Activated T-helper 1 cell treated with Interleukin-2 at 50 U/mL for 16 hours (primary cell): ENCODE measurements around the gene EPHX1.

ENCODE experiments used
- DNase-seq: peaks from one replicate; pipeline ENCODE4 v3.0.0-alpha.2; 2020; ENCODE audit warnings: low read depth

Gene EPHX1

DNA sequence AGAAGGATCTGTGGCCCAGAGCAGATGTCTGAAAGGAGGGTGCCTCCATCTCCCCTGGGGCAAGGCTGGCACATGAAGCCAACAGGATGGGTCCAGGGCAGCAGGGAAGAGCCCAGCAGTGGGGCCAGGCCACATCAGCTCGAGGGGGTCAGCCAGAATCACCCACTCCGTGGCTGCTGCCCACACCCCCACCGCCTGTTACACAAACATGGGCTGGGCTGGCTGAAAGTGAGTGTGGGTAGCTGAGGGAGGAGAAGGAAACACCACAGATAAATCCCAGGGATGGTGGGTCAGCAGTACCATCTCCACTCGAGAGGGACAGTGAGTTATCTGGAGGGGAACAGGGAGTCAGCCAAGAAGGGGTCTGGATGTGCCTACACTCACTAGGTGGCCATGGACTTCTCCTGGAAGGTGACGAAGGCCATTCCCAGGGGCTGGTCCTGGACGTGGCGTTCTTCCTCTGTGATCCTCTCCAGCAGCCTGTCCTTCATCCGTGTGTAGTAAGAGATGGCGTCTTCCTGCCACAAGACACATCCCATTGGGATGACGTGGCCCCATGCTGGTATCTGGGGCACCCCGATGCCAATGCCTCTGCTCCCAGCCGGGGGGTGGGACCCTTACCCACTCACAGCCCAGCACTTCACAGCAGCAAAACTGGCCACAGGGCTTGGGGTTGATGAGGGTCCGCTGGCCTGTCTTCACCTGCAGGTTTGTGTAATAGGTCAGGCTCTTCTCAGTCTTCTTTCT is 52.1 kb downstream of the EPHX1 start:
- DNase-seq = no peak

DNA sequence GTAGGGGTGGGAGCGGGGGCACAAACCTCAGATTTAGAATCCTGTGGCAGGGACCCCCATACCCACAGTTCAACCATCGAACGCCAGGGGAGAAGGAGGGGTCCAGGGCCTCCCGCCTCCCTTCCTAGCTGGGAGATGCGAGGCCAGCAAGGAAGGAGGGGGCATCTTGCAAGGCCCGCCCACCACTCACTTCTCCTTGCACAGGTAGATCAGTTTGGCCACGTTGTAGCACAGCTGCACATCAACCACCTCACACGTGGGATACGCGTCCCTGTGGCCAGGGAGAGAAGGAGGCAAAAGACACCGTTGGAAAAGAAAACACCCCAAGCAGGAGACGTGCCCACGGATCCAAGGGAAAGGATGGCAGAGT is 52.6 kb downstream of the EPHX1 start:
- no peak for DNase-seq

DNA sequence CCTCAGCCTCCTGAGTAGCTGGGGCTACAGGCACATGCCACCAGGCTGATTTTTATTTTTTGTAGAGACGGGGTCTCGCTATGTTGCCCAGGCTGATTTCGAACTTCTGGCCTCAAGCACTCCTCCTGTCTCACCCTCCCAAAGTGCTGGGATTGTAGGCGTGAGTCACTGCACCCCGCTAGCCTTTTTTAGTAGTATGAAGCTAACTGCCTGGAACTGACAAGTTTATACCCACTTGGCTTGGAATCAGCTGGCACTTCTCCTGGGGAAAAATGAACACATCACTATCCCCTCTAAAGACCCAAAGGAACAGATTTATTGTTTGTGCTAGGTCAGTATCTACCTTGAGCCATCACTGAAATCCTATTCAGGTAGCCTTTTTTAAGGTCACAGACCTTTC is 53.2 kb downstream of the EPHX1 start:
- DNase-seq = no peak

DNA sequence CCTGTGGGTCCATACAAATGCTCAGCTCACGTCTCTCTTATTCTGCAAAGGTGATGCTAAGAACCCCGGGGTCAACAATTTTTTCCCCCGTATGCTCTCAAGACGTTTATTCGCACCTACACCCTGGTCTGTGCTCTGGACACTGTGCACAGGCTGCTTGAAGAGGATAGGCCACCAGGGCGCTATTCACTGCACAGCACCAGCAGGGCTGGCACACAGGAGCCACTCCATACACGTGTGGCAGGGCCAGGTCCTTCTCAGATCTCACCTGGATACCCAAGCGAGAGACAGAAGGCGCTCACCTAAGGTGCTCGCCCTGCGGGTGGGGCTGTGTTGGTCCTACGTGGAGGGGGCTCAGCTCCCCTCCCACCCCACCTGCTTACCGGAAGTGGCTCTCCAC is 55.6 kb downstream of the EPHX1 start:
- DNase-seq = no peak

DNA sequence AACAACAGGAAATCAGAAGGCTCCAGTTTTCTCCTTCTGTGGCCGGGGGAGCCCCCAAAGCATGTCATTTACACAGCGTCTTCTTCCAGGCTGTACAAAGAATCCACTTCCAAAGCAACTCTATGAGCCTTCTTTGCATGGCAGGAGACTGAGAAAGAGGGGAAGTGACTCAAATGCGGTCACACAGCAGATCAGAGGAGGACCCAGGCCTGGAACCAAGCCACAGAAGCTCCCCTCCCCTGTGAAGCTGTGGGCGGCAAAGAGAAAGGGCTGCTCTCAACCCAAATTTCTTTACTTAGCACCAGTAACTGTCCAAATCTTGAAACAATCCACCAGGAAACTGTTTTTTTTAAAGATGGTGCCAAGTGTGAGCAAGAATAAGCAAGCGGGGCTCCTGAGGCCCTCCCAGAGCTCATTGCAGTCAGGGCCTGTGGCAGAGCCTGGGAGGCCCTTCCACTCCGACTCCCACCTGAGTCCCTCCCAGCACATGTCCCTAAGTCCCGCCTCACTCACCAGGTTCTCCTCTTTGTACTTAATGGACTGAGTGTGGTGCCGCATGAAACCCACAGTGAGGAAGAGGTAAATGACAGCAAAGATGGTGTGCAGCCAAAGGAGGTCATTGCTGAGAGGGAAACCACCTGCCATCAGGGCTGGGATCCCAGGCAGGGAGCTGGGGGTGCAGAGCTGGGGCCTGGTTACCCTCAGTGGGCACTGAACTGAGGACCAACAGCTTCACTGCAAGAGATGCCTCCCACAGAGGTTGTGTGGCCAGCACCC is 56.3 kb downstream of the EPHX1 start:
- peak; percentile 60 for DNase-seq

DNA sequence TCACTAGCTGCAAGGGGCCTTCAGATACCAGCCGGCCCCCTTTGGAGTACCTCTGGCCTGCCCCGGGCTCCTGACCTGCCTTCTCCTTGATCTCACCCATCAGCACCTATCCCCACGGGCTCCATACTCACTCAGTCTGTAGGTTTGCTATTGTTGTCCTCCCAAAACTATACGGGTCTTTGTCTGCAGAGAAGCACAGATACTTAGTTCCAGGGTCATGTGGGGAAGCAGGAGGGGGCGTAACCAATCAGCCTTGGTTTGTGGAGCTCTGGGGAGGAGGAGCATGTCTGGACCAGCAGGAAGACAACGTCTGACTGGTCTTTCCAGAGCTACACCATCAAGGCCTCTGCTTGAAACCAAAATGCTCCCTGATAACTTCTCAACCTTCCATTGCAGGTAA is 57.1 kb downstream of the EPHX1 start:
- DNase-seq = no peak

DNA sequence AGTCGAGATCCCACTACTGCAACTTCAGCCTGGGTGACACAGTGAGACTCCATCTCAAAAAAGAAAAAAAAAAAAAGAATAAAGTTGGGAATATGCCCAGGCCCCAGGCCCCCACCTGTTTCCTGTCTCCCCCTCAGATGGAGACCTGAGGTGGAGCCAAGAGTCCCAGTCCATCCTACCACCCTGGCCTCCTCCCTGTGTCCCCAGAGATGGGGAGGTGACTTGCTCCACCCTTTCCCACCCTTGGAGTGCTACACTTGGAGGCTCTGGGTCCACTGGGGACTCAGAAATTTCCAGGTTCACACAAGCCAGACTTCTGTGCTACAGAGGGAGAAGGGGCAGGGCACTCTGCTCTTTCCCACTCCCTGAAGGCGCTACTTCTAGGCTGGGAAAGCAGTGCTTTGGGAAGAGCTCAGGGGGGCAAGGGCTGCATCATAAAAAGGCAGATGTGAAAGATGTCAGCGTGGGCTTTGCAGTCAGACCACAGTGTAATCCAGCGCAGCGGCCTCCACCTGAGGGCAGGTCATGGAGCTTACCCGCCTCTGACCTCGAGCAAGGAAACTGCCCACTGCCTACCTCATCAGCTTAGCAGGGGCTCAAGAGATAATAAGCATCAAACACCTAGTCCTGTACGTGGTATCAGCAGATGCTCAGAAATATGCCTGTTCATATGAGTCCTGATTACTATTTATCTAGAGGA is 58.9 kb downstream of the EPHX1 start:
- no peak for DNase-seq

DNA sequence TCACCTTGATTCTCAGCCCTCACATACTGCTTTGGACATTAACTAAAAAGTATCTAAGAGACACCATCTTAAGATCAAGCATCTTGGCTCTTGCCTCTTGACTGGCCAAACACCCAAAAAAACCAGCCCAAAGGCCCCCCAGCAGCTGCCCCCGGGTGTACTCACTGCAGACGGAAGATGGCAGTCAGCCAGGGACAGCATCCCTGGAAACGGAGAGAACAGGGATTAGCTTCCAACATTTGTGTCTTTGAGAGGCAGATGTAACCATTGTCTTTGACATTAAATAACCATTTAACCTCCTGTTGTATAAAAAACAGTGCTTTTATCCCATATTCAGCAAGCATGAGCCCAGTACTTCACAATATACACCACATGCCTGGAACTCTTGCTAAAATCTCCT is 61.0 kb downstream of the EPHX1 start:
- DNase-seq = no peak

DNA sequence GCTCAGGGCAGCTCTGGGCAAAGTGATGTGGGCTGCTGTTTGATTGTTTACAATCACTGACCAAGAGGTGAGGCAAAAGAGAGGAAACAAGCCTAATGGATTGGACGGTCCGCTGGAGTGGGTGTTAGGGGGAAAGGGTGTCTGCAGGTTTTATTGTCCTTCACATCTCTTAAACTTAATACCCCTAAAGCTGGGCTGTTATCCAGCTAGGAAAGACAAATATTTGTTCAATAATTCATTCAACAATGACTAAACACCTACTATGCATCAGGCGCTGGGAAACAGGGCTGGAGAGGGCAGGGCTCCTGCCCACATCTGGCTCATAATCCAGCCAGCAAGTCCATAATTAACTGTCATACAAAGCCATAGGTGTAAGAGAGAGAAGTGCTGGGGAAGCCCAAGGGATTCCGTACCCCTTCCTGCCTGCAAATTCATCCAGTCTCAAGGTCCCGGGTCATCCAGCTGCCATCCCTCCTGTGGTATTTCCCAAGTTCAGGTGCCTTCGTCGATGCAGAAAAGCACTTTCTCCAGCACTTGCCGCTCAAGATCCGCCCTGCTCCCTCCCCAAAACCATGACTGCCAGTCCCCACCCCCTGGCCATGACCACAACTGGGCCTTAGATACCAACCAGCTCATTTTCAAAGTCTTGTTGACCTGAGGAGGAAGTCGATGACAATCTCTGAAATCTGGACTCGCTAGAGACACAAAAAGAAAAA is 61.6 kb downstream of the EPHX1 start:
- no peak for DNase-seq

DNA sequence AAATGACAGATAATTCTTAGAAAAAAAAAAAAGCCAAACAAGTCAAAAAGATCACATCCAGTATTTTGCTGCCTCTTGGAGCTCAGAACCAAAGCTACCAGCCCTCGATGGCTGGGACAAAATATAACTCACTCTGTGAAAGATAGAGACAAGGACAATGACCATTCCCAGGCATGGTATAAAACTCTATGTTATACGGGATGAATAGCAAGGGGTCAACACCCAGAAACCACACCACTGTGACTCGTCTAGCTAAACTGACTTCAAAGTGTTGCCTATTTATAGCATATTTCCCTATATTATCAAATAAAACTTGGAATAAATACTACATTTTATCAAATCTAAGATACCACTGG is 62.1 kb downstream of the EPHX1 start:
- DNase-seq = no peak

DNA sequence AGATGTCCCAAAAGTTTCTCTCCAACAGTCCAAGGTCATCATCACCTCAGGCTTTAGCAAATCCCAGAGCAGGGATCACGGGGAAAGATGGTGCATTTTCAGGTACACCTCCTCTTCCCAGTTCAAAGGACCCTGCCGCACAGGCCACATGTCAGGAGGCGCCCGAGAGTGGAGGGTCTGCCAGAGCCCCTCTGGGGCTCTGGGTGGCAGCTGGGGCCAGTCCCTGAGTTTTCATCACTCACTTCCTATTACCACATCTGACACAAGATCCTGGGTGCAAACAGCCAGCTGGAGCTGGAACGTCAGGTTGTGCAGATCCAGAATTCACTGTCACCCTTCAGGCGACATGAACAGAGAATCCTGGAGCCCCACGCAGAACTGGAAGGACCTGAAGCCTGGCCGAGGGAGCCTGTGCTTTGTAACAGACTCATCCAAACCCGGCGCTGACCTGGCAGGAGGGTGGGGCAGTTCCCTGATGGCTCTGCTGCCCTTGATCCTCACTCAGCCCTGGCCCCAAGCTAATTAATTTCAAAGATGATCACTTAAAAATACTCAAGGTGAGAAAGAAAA is 63.4 kb downstream of the EPHX1 start:
- DNase-seq = no peak

DNA sequence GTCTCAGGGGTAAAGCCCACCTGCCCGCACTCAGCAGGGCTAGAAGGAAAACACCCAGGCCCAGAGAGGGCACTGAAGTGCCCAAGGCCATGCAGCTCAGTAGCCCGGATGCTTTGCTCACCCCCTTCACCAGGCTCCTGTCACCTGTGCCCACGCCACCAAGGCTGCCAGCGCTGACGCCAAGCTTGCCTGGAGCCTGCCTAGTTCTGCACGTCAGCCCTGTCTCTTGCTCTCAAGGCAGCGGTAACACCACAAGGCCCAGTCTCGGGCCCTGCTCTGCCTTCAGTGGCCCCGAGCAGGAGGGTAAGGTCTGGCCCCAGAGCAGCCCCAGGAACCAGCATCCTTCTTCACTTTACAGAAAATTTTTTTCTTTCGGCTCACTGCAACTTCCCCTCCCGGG is 64.5 kb downstream of the EPHX1 start:
- DNase-seq = no peak

DNA sequence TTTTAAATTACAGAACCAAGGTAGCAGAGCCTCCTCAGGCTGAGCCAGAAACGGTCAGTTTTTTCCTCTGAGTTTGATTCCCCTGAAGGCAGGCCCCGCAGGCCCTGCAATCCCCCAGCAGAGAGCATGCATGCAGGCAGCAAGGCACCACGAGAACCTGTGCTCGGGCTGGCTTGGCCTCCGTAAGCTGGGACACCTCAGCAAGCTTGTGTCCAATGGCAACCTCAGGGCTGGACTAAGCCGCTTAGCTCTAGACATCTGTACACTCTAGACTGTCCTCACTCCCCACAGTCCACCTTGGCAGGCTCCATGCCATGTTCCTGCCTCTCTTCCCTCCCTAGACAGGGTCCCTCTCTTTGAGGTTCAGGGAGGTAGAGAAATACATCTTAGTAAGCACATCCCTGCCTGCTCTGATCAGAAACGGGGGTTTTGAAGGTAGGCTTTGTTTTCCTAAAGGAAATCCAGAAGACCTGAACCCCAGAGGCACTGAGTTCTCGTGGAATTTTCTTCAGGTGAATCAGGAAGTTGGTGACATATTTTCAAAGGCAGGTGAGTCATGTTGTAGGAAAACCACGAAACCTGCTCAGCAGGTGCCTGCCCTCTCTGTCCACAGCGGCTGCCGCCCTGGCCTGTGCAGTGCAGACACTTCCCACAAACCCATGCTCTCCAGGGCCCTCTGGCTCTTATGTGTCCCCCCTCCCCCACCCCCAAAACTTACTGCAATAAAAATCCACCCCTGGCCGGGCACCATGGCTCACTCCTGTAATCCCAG is 65.3 kb downstream of the EPHX1 start:
- no peak for DNase-seq

DNA sequence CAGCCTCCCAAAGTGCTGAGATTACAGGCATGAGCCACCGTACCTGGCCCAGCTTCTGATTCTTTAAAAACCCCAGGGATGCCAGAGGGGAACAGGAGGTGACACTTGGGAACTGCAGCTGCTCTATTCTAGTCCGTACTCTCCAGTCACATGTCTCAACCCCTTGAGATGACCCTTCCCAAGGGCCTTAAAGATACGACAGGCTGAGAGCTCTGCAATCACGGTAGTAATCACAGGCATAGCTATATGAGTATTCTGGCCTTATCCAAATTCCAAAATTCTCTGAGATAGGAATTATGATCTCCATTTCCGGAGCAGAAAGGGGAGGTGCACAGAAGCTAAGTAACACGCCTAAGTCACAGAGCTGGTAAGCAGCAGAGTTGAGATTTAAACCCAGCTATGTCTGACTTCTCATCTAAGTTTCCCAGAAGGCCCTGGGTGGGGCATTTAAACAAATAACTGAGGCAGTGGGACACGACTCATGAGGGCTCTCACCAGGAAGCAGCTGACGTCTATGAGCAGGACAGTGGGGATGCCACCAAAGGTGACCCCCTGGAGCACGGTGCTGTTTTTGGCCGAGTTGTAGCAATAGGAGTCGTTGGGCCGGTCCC is 67.1 kb downstream of the EPHX1 start:
- DNase-seq = no peak

DNA sequence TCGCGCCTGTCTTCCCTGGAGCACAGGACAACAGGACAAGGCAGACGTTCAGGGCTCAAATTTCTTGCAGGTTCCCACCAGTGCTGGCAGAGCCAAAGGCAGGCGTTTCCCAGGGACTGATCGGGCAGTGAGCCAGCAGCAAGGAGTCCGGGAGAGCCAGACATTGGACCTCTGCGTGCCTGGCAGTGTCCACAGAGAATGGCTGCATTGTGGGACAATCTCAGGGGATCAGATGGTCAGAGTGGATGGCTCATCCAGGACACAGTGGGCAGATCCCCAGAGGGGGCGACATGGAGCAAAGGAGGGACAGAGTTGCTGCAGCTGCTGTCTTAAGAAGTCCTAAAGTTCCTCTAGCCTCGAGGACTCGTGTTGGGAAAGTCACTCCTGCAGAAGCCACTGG is 67.7 kb downstream of the EPHX1 start:
- no peak for DNase-seq

DNA sequence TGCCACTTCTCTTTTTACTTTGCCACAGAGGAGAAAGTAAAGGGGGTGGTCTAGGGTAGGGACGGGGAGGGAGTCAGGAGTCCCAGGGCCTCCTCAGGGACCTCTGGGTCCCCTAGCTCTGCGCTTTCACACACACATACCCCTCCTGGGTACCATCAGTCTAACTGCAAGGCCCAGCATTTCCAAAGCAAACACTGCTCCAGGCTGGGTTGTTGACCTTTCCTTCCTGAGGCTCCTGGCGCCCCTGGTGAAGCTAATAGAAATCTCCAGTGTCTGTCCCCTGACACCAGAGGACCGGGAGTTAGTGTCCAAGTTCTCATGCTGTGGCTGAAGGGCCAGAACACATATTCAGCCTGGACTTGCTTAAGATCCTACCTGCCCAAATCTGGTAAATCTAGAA is 68.4 kb downstream of the EPHX1 start:
- no peak for DNase-seq

DNA sequence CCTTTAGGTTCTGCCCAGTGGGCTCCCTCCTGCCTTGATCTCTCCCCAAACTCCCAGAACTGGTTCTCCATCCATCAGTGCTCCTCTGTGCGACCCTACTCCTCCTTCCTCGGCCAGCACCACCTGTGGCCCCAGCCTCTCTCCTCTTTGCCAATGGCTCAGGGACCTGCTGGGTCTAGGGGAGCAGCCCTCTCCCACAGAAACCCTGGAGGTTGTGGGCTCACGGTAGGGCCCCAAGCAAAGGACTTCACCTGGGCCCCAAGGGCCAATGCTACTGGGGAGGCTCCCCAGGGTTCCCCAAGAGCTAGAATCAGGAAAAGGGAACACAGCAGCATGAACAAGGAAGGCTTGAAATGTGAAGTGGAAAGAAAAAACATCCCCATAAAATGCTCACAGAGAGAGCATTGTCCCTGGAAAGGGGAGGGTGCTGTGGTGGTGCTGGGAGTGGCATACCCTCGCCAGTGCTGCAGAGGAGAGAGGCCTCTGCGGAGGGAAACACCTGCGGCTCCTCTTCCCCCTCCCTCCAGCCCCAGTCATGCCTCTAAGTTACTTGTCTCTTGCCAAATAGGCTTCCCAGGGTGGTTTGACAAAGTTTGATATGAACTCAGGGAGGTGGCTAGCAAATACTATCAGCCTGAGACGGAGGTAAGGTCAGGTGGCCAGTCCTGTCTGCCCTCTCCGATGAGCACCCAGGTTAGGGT is 69.7 kb downstream of the EPHX1 start:
- no peak for DNase-seq

DNA sequence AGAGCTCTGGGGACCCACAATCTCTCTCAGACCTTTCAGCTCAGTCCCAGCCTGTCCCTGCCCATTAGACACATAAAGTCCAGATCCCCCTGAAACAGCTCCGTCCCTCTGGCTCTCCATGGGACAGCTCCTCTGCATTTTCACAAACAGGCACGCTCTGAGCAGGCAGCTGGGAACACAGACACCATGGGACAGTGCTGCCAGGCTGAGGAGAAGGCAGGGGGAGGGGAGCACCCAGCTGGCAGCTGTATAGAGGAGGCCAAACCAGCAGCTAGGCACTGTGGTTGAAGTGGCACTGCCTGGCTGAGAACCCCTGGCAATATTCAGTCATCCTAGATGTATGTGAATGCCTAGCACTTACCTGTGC is 70.3 kb downstream of the EPHX1 start:
- no peak for DNase-seq

DNA sequence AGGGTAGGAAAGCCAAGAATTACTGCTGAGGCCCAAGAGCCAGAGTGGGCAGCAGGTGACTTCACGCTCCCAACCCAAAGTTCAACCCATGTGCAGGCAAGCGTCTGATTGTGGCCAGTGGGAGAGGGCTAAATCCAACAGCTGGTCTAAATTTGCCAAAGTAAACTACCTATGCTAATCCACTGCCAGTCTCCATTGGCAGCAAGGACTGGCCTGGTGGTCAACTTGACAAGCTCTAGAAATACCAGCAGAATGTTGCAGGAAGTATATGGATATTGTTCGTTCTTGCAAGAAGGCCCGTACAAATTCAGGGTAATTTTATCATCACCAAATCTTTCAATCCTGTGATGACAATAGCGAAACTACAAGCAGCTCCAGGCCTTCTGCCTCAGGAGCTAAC is 70.7 kb downstream of the EPHX1 start:
- no peak for DNase-seq
